Activated T-cell treated with anti-CD3 and anti-CD28 coated beads for 24 hours (primary cell): ENCODE results near the gene ADAMTS13.

Experiments used
- DNase-seq: peaks from one replicate; pipeline ENCODE4 v3.0.0-alpha.2; 2020; ENCODE audit warnings: low read depth

Gene ADAMTS13

DNA sequence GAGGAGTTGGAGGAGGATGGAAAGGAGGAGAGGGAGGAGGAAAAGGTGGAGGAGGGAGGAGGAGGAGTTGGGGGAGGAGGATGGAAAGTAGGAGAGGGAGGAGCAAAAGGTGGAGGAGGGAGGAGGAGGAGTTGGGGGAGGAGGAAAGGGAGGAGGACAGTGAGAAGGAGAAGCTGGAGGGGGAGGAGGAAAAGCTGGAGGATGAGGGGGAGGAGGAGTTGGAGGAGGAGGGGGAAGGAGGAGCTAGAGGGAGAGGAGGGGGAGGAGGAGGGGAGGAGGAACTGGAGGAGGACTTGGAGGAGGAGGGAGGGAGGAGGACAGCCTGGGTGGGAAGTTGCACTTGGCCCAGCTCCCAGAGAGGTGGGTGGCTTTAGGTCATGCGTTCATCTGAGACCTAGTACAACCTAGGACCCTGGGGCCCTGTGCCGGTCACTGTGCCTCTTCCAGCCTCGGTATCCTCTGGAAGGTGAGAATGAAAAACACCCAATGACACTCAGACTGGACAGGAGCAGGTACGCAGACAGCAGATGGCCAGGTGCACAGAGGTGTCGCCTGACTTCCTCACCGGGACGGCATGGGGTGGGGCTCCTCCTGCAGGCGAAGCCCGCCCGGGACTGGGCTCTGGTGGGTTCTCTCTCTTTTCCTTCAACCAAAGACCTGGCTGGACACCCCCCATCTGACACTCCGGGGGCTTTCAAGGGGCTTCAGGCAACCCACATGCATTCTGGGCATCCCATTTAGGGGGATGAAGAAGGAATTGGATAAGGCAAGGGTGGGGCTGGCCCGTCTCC, 68.9 kb downstream of the ADAMTS13 start:
- DNase-seq = no peak

DNA sequence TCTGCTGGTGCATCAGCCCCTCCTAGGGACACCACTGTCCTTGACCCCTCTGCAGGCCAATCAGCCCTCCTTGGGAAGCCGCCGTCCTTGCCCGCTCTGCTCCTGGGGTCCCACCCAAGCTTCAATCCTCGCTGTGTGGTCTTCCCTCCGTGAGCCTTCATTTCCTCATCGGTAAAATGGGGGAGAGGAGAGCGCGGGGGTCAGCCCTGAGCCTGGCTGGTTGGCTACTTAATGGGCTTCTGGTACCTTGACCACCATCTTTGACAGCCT, 69.4 kb downstream of the ADAMTS13 start:
- no peak for DNase-seq

DNA sequence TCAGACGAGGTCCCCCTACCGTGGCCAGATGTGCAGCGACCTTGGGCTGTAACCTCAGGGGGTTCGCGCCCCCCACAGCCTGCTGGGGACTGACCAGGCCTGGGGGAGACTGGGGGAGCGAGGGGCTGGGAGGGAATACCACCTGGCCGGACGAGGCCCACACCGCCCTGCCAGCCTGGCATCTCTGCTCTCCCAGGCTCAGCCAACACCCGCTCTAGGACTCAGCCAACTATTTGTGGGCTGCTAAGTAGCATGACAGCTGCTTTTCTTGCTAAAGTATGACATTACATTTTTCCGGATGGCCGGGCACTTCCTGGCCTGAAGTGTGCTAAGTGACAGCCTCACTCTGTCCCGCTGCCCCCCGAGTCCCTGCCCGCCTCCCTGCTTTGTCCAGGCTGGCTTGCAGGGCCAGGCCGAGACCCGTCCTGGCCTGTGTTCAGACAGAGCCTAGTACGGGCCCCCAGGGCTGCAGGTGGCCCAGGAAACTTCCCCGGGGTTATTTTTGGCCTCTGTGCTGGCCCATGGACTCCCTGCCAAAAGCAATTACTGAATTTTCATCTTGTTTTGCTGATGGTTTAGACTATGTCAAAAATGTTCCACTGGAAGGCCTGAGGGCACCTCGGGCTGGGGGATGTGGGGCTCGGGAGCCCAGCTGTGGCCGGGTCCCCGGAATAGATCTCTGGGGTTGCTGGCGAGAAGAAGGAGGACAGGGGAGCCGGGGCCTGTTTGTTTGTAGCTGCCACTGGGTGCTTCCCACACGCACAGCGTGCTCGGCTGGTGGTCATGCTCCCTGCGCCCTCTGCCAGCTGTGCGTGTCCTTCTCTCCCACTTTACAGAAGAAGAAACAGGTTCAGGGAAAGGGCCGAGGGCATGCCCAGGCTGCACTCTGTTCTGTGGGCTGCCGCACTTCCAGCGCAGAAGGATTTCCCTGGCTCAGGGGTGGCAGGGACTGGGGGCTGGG, 70.2 kb downstream of the ADAMTS13 start:
- DNase-seq = no peak

DNA sequence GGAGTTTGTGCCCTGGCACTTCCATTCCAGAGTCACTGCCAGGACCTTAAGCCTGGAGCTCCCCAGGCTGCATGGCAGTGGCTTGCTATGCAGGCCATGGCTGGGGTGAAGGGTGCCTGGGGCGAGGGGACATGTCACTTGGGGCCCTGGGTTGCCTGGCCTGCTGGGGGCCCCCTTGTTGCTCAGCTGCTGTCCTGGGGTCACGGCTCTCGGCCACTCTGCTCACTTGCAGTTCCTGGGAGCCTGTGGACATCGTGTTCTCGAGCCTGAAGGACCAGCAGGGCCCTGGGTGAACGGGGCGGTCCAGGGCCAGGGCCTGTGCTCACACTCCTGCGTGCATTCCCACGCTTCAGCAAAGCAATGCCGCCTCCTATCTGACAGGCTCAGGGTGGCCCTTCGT, 71.3 kb downstream of the ADAMTS13 start:
- DNase-seq = no peak

DNA sequence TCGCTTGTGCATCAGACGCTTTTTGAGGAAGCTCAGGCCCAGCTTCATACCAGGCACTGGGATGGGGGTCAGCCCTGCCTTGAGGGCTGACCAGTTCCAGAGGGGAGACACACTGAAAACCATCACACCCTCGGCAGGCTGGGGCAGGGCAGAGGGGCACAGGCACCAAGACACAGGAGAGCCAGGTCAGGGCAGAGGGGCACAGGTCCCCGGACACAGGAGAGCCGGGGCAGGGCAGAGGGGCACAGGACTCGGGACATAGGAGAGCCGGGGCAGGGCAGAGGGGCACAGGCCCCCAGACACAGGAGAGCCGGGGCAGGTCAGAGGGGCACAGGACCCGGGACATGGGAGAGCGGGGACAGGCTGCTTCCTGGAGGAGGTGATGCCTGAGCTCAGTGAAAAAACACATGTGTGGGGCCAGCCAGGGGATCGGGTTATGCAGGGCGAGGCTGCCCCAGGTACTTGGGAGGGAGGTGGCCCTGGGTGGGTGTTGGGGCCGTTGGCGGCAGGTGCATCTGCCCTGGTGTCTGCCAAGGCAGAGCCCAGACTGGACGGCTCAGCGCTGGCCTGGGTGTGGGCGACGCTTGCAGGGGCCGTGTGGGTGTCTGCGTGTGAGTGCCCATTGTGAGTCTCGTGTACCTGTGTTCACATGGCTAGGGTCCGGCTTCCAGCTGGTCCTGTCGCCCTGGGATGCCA, 71.8 kb downstream of the ADAMTS13 start:
- no peak for DNase-seq

DNA sequence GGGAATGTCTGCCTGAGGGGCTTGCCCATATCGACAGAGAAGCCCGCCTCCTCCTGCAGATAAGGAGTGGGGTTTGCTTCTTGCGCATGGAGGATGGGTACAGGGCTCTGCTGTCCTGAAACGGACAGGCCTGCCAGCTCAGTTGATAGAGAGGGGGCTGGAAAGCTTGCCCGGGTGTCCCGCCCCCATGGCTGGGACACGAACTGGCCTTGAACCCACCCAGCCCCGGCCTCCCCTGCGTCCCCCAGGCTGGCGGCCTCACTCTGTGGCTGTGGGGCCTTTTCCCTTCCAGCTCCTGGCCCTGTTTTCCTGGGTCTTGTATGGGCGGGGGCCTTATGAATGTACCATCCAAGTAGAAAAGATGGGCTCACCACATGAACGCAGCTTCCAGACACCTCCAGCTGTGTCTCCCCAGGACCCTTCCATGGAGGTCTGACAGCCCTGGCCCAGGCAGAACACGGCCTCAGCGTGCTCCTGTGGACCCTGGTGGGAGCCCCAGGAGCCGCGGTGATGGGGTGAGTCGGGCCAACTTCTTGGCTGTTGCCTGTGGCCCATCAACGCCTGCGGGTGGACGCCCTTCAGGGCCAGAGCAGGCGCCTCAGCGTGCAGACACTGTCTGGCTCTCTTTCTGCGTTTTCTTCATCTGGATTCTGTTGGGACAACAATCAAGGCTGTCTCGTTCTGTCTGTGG, 72.6 kb downstream of the ADAMTS13 start:
- no peak for DNase-seq

DNA sequence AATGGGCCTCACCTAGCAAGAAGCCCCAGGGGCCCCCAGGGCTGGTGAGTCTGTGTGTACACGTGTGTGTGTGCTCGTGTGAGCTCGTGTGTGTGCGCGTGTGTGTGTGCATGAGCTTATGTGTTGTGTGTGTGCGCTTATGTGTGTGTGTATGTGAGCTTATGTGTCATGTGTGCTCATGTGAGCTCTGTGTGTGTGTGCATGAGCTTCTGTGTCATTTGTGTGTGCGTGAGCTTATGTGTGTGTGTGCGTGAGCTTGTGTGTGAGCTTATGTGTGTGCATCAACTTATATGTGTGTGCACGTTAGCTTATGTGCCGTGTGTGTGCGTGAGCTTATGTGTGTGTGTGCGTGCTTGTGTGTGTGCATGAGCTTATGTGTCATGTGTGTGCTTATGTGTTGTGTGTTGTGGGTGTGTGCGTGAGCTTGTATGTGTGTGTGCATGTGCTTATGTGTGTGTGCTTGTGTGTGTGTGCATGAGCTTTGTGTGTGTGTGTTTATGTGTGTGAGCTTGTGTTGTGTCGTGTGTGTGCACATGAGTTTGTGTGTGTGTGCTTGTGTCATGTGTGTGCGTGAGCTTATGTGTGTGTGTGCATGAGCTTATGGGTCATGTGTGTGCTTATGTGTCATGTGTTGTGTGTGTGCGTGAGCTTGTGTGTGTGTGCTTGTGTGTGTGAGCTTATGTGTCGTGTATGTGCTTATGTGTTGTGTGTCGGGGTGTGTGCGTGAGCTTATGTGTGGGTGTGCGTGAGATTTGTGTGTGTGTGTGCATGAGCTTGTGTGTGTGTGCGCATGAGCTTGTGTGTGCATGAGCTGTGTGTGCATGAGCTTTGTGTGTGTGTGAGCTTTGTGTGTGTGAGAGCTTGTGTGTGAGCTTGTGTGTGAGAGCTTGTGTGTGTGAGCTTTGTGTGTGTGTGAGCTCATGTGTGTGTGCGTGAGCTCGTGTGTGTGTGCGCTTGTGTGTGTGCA, 73.4 kb downstream of the ADAMTS13 start:
- no peak for DNase-seq

DNA sequence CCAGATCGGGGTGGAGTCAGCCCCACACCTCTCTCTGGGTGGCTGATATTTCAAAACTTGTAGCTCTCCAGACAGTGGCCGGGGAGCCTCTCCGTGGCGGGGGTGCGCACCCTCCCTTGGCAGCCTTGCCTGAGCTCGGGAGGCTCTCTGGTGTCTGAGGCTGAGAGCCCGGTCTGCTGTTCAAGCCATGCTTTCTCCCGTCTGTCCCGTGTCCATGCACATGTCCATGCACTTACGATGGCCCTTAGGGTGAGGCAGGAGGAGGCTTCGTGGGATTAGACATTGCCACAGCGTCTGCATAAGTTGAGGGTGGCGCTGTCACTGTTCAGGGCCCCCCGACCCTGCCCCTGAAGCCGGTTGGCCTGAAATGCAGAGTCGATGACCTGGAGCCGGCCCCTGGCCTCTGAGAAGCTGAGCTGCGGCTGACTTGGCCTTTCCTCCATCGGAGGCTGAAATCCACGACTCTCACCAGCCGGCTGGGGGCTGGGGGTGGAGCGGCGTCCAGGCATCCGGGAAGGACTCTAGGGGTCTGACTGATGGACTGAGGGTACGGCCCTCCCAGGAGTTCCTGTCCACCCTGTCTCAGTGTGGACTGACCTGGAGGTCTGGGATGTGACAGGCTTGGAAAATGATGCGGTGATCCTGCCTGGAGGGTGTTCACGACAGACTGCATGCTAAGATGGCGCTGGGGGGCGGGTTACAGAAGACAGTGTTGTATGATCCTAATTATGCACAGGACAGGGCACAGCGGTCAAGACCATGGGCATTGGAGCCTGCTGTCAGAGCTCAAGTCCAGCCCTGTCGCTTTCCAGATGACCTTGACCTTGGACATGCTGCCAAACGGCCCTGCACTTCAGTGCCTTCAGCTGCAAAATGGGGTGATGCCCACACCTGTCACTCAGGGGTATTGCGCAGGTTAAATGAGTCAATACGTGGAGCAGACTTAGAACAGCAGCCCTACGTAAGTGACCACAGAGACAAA, 75.0 kb downstream of the ADAMTS13 start:
- no peak for DNase-seq

DNA sequence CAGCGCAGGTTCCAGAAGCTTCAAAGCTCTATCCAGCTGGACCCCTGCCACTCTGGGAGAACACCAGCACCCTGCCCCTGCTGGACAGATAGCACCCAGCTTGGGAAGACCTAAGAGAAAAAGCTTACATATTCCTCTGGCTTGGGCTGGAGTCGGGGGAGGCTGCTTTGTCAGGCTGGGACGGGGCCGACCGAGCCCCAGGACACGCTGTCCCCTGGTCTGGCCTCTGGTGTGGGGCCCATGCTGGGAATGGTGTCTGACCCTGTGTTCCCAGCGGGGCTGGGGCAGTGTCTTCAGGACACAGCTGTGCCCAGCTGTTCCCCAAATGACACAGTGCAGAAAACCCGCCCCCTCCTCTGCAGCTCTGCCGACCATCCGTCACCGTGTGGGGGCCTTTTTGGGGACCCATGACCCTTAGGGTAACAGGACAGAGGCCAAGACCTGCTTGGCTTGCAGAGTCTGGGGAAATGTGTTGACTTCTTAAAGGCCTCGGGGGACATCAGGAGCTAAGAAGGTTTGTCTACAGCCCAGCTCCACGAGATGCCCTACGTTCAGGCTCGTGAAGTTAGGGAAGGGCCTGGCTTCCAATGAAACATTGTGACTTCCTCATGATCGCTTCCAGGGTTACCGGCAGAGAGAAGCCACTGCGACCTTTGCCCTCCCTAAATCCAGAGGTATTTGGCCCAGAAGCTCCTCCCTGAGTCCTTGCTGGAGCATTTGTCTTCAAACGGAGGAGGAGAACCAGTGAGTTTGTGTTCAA, 77.1 kb downstream of the ADAMTS13 start:
- no peak for DNase-seq

DNA sequence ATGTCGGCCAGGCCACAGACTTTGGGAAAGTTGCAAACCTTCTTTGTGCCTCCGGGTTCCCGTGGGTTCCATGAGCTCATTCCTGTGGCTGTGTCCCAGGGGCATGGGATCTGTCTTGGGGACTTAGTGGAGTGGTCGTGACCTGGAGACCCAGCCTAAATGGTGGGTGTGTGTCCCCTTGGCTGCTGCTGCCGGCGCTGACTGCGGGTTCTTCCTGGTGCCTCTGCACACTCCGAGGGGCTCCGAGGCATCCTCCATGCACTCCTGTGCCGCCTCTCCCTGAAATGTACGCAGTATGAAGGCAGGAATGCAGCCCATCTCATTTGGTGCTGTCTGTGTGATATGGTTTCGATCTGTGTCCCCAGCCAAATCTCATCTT, 77.7 kb downstream of the ADAMTS13 start:
- DNase-seq = no peak

DNA sequence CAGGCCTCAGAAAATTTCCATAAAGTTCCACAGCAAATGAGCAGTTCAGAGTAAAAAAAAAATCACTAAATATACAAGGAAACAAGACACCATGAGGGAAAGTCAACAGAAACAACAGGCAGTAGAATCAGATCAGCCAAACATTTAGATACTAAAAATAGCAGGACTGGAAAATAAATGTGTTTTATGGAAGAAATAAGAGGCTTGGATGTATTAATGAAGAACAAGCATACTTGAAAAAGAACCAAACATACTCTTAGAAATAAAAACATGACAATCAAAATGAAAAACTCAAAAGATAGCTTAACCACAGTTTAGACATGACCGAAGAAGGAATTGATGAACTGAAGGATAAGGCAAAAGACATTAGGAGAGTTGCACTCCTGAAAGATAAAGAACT, 79.9 kb downstream of the ADAMTS13 start:
- DNase-seq = no peak

DNA sequence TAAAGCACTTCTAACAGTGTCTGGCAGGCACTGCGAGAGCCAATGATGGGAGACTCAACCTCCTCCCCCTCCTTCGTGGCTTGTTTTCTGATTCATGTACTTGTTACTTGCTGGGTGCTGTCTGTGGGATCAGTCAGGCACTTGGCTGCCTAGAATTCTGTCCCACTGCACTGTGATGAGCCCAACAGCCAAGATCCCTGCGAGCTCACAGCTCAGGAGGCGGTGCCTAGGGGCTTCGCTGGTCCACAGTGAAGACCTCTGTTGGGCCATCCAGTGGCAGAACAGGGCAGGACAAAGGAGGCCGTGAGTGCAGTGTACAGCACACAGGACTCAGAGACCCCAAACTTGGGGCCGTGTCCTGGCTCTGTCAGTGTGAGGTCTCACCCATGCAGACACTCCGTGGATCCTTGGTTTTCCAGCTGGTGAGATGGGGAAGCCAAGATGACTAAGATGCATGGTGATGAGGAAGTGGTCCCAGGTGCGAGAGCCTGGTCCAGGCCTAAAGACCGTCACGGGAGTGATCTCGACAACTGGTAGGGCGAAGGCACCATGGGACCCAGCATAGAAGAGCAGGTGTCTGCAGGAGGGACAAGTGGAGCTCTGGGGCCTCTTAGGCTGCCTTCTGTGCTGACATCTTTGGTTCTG, 83.1 kb downstream of the ADAMTS13 start:
- no peak for DNase-seq

DNA sequence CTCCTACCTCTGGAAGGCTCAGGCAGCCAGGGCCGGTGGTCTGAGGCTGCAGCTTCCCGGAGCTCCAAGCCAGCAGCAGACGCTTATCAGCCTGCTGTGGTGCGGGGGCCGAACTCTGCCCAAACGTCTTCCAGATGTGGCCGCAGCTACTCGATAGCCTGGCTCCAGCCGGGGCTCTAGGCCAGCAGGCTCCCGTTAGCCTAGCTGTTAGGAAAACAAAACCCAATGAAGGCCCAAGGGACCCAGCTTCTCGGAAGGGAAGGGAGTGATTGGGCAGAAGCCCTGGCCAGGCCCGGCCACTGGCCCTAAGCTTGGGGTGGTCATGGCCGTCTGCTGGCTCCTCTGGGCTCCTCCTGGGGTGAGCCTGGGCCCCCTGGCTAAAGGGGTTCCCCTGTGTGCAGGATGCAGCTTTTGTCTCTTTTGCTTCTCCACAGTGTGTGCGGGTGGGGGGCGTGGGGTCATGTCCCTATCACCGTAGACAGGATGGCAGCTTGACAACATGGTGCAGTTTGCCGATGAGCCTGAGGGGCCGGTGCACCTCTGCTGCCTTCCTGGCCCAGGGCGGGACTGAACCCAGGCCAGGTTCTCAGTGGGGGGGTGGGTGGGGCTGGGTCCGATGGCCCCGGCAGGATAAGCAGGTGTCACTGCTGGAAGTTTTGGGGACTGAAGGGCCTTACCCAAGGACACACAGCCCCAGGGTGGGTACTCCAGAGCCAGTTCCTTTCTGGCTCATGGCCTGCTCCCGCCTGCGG, 83.9 kb downstream of the ADAMTS13 start:
- no peak for DNase-seq

DNA sequence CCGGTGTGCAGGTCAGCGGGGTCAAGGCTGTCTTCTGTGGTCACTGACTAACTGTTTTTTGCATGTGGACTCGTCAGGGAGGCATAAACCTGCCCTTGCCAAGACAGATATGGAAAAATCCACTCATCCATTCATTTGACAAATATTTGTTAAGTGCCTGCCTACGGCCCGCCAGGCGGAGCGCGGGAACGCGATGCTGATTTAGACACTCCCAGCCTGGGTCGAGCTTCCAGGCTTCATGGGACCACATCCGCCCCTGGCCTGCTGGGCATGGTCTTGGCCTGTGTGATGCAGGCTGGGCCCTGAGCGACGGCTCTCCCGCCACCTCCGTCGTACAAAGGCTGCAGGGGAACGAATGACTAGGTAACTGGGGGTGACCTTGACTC, 84.5 kb downstream of the ADAMTS13 start:
- no peak for DNase-seq

DNA sequence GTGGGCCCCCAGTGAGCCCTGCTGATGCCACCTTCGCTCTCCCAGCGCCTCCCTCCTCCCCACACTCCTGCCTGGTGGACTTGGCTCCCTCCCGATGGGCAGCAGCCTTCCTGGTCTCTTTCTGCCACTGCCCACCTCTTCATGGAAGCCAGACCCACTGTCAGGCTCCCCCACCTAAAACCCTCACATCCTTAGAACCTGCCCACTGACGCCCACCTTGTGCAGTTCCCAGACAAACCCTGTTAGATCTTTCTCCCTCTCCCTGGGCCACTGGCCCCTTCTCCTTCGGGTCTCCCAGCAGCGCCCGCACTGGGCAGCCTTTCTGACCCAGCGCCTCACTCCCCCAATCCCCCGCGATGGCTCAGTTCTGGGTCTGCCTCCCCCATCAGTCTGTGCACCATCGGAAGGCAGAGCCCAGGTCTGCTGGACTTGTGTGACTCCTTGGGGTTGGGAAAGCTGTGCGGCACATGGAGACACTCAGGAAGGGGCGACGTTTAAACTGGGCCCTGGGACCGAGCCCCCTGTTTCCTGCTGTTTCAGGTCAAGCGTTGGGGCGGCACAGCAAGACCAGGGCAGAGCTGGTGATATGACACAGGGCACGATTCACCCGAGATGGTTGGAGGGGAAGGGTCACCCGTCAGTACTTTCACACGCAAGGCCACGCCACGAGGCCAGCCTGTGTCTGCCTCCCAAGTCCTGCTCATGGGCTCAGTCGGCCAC, 85.2 kb downstream of the ADAMTS13 start:
- no peak for DNase-seq

DNA sequence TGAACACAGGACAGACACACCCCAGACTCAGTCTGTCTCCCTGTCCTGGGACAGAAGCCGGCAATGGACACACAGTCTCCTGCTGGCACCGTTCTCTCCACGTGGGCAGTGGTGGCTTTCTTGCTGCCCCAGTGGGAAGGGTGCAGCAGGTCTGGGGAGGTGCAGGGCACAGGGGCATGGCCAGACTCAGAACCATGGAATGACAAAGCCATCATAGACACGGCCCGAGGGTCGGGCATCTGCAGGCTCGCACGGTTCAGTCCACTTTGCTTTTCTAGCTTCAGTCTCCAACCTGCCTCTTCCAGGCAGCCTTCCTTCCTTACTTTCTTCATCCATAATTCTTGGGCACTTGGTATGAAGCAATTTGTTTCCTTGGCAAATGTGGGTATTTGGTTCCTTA, 85.9 kb downstream of the ADAMTS13 start:
- DNase-seq = no peak
